Right lung (tissue), 5 donors: ENCODE data around the gene WIF1. TPM values are rescaled to one million over a fixed set of nuclear protein-coding genes. Genes with fewer than 3 reads are reported as not detected.

Source experiments
- DNase-seq, 2 donors: peaks; one replicate each; pipeline ENCODE4 v3.0.0-alpha.2; 2013
- polyA plus RNA-seq, 5 donors: library from polyadenylated mRNA; unstranded; fragments of 120-200 nt; gene quantifications; one replicate each; pipeline versions ENCODE4 v1.2.1 to v1.2.3, GENCODE V29; 2013; ENCODE audit warnings: inconsistent platforms in 1 of 5, low replicate concordance in 1 of 5; ENCODE audit not compliant: insufficient read length in 5 of 5, insufficient read depth in 1 of 5

Gene WIF1
- polyA plus RNA-seq, 5 donors, result 187 to 305 (median 235) TPM

DNA sequence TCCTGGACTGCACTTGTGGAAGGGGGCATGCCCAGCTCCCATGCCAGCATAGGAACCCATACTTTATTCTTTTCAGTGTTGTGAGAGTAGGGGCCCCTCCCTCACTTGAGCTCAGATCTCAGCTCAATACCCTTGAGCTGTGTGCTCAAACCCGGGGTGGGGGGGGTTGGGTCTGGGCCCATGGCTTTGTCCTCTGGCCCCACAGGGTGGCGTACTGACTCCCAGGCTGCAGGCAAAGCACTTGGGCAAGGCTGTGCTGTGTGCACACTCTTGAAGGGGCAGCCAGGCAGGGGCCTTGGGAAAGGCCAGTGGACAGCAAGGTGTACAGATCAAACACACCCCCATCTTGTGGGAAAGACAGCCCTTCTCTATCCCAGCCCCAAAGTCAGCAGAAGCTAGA is 81.8 kb downstream of the WIF1 start:
- no peak for DNase-seq

DNA sequence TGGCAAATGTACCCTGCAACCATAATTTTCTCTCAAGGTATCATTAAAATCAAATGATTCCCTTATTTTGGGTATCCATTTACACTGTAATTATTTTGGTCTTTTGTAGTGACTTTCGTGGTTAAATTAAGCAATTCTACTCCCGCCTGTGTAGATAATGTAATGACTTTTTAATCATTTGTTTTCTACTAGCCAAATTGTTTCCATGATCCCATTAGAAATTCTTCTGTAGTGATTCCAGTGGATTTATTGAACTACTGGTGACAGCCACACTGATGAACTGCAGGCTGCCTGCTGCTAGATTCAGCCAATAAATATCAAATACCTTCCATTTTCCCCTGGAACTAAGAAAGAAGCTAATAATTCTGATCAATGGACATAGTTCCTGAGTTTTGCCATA is 96.0 kb downstream of the WIF1 start:
- DNase-seq, result peak; percentile 62 to 68

- DNase-seq, result no peak
Measured at GRCh38 chr12:65023485-65023884, 97.6 kb downstream of the WIF1 start.

DNA sequence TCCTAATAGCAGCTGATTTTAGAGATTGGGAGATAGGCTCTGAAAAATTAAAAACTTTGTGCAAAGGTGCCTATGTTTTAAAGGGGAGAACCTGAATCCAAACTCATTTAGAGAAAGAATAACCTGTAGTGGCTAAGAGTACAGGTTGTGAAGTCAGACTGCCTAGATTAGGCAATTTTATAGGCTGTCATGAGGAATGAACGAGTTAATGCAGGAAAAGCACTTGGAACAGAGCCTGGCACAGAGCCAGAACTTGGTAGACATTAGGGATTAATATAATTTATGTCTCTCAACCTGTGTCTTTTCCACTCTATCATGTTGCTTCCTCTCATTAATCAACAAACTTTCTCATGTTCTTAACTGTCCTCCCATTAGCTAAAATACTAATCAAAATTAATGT is 98.1 kb downstream of the WIF1 start:
- DNase-seq, result no peak

DNA sequence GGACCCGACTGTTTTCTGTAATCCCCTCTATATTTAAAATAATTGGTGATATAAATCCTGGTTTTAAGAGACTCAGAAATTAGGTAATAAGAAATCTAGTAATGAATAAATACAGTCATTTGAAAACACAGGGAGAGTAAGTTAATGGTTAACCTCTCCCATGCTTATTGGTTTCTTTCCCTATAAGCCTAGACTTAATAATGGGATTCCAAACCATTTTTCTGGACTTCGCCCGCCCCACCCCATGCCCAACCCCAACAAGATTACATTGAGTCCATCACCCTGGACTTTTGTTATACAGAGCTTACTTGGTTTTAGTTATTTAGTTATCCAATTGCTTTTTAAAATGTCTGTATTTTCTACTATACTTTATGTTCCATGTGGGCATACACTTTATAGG is 98.7 kb downstream of the WIF1 start:
- no peak for DNase-seq

- DNase-seq, result no peak
Measured at GRCh38 chr12:65019696-65020234, 101.3 kb downstream of the WIF1 start.

GRCh38 chr12:65016881-65017650 is 104.0 kb downstream of the WIF1 start:
- no peak for DNase-seq

DNA sequence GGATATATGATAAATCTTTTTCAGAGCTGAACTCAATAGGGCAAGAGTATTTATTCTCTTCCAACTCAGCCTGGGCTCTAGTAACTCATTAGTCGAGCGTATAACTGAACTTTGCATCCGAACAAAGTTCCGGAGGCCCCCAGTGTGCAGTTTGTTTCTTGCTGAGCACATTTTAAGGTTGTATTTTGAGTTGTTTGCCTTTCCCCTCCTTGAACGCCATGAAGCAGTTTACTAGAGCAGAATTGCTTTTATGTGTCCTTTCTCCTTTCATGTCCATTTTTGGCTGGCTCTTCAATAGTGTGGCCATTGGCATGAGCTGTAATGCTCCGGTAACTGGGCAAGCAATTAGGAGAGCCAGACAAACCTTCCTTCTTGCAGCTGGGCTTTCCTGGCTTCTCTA is 105.3 kb downstream of the WIF1 start:
- no peak for DNase-seq

GRCh38 chr12:65014504-65015271 is 106.4 kb downstream of the WIF1 start:
- no peak for DNase-seq

GRCh38 chr12:65010437-65010836 is 110.7 kb downstream of the WIF1 start:
- DNase-seq, result no peak

- DNase-seq, result no peak
Measured at GRCh38 chr12:65005716-65006115, 115.4 kb downstream of the WIF1 start.

DNA sequence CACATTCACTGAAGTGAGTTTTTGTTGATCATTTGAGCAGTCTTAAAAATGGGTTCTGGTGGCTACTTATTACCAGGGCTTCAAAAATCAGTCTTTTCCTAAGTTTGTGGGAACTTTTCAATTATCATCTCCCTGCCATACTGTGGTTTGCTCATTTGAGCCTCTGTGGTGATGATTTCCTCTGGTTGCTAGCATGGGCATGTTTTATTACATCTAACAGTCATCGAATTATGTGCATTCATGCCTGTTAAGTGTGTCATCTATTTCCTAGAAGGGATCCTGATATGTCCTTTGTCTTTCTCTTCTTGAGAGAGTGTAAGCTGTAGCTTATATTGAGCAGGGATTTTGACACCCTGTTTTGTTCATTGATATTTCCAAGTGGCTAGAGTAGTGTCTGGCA is 116.8 kb downstream of the WIF1 start:
- DNase-seq, result no peak

Other genes starting within 250 kb of the WIF1 start
- 10 to 100 TPM; 36.8 to 47.5 (median 44.5) TPM for gene LEMD3, start 48.3 kb upstream of the WIF1 start, polyA plus RNA-seq
- 10 to 100 TPM; 24.5 to 29.4 (median 27.5) TPM for gene MSRB3, start 157.4 kb upstream of the WIF1 start, polyA plus RNA-seq